Measurements from ENCODE around the gene LCN9. TPM values are rescaled to one million over a fixed set of nuclear protein-coding genes. Genes with fewer than 3 reads are reported as not detected.

LCN9 gene
- total RNA-seq, result not detected in 2 replicates

GRCh38 chr9:135662758-135663450, at the start of gene LCN9:
Gene LCN9, plus strand, starts transcription at chr9:135663309. Its CDS starts 13 bp downstream, at chr9:135663322.

GRCh38 chr9:135639196-135639595, 23.9 kb upstream of the LCN9 start, which contains the start of gene GLT6D1:
Gene GLT6D1, minus strand, starts transcription at chr9:135639540. Its CDS starts 353 bp downstream, at chr9:135639187.

DNA sequence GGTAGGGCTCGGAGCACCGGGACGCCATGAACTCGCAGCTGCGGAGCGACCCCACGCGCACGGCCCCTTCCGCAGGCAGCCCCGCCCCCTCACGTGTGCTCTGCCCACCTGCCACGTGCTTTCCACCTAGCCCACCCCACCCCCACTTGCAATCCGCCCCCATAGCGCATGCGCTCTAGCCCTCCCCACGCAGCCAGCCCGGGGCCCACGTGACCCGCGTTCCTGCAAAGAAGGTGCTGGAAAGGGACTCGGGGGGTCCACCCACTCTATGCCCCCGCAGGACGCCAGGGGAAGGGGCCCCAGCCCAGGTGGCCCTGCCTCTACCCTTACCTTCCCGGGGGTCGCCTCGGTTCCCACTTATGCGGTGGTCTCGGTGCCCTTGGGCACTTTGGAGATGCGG, 36.3 kb downstream of the LCN9 start, which contains the start of gene SOHLH1:
Gene SOHLH1 (minus strand): TSS at position 42 of the 400 bp plus-strand sequence. CDS start 14 bp downstream, at position 28.

GRCh38 chr9:135701959-135702721, 39.0 kb downstream of the LCN9 start, which contains the start of gene KCNT1:
Gene KCNT1, plus strand, starts transcription at chr9:135702185. Its CDS starts 74 bp downstream, at chr9:135702259.

Other genes with a start within 250 kb of the LCN9 start
- 4.3 and 5.8 TPM in 2 replicates for gene PPP1R26, start 183.5 kb upstream of the LCN9 start, total RNA-seq
- 45.4 and 56.5 TPM in 2 replicates for gene MRPS2, start 162.6 kb upstream of the LCN9 start, total RNA-seq
- not detected in 2 replicates for gene LCN1, start 141.9 kb upstream of the LCN9 start, total RNA-seq
- not detected in 2 replicates for gene OBP2A, start 117.2 kb upstream of the LCN9 start, total RNA-seq
- gene PAEP, start 101.6 kb upstream of the LCN9 start, total RNA-seq, result 0.65 TPM in 1 of 2 replicates, not detected in the other
- not detected in 2 replicates for gene GLT6D1, start 23.8 kb upstream of the LCN9 start, total RNA-seq
- gene SOHLH1, start 36.2 kb downstream of the LCN9 start, total RNA-seq, result not detected in 2 replicates
- gene KCNT1, start 38.9 kb downstream of the LCN9 start, total RNA-seq, result not detected in 2 replicates
- gene CAMSAP1, start 244.2 kb downstream of the LCN9 start, total RNA-seq, result 22.8 and 22.9 TPM in 2 replicates

Measured in epithelial cell of alveolus of lung (primary cell).